Measurements from ENCODE around the gene ZBTB17. TPM values are rescaled to one million over a fixed set of nuclear protein-coding genes. Genes with fewer than 3 reads are reported as not detected.

ZBTB17 gene
- total RNA-seq (10 to 100 TPM; 21.6 to 50.2 (median 33.3) TPM), polyA plus RNA-seq (100 to 1,000 TPM in 2 of 3 donors, 1 to 10 TPM in 1; 8.0 to 172 (median 114) TPM)
- long read RNA-seq, donor 1, partial matches to known transcripts: 0 of 1 reads
- long read RNA-seq, donor 1, other reads (novel, unspliced or antisense): 0 of 1 reads
- long read RNA-seq, donor 2, partial matches to known transcripts: 0 of 2 reads
- long read RNA-seq, donor 2, other reads (novel, unspliced or antisense): 0 of 2 reads
- long read RNA-seq, donor 3: 0 reads
- long read RNA-seq, donor 4, partial matches to known transcripts: 2 of 7 reads
- long read RNA-seq, donor 4, other reads (novel, unspliced or antisense): 1 of 7 reads
- long read RNA-seq, donor 5, transcript ZBTB17-202 (16 exons, 2,745 nt): major isoform, 60 of 93 reads
- long read RNA-seq, donor 5, partial matches to known transcripts: 5 of 93 reads
- long read RNA-seq, donor 5, other reads (novel, unspliced or antisense): 28 of 93 reads
- long read RNA-seq, donor 6, partial matches to known transcripts: 0 of 3 reads
- long read RNA-seq, donor 6, other reads (novel, unspliced or antisense): 2 of 3 reads
- long read RNA-seq, donor 7, partial matches to known transcripts: 5 of 6 reads
- long read RNA-seq, donor 7, other reads (novel, unspliced or antisense): 0 of 6 reads
- long read RNA-seq, donor 8, partial matches to known transcripts: 0 of 3 reads
- long read RNA-seq, donor 8, other reads (novel, unspliced or antisense): 0 of 3 reads
- long read RNA-seq, donor 9, partial matches to known transcripts: 0 of 1 reads
- long read RNA-seq, donor 9, other reads (novel, unspliced or antisense): 0 of 1 reads
- long read RNA-seq, donor 10, partial matches to known transcripts: 5 of 7 reads
- long read RNA-seq, donor 10, other reads (novel, unspliced or antisense): 0 of 7 reads

DNA sequence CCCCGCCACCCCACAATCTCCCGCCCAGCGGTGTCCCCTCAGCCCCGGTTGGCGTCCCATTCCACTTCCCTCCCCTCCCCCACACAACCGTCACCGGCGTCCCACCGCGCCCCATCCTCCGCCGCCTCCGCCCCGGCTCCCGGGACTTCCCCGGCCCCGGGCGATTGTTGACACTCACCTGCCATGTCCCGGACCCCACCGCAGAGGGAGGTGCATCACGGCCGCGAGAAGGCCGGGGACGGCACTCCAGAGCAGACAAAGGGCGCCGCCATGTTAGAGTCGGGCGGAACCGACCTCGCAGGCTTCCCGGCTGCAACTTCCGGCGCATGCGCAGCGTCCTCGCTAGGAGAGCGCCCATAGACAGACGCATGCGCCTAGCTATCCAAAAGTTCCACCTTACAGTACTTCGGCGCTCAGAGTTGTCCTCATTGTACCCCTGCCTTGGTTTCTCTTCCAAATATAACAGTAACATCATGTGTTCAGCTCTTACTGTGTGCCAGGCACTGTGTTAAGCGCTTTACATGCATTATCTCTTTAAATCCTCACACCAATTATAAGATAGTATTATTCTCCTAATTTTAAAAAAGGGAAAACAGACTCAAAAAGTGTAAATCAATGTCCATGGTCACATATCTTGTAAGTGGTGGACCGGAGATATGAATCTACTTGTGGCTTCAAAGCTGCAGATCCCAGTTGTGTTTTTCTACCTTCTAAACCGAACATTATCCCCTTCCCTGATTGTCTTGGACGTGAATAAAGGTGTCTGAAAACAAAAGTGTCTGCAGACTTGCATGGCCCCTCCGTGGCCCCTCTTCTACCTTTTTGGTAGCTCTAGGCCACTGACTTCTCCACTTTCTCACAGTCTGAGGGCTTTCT, at the start of gene ZBTB17:
Gene ZBTB17 (minus strand): TSS at position 297 of the 876 bp plus-strand sequence. CDS start 27,606 bp downstream, outside the sequence.
- intact Hi-C loops (cut with DNase I): no loop called here
- peak; percentile 92 to 97 (median 94) for DNase-seq
- peaks cover 5 to 10% of the 10 kb centered on the region in 2 donors for H3K4me1 ChIP-seq (replicated peaks in 1 of 2)
- WGBS, 4 donors: 6 to 36% (median 9%) methylated on average over 9 to 47 of the region's 47 CpGs
- H3K9me3 ChIP-seq (replicated peaks in 1 of 3): no peaks in the 10 kb centered on the region
- peak; percentile 43 to 68 for TF ChIP-seq POLR2A (IDR thresholded peaks at IDR 0.05)
- TF ChIP-seq, protein P1, sequence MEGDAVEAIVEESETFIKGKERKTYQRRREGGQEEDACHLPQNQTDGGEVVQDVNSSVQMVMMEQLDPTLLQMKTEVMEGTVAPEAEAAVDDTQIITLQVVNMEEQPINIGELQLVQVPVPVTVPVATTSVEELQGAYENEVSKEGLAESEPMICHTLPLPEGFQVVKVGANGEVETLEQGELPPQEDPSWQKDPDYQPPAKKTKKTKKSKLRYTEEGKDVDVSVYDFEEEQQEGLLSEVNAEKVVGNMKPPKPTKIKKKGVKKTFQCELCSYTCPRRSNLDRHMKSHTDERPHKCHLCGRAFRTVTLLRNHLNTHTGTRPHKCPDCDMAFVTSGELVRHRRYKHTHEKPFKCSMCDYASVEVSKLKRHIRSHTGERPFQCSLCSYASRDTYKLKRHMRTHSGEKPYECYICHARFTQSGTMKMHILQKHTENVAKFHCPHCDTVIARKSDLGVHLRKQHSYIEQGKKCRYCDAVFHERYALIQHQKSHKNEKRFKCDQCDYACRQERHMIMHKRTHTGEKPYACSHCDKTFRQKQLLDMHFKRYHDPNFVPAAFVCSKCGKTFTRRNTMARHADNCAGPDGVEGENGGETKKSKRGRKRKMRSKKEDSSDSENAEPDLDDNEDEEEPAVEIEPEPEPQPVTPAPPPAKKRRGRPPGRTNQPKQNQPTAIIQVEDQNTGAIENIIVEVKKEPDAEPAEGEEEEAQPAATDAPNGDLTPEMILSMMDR (IDR thresholded peaks at IDR 0.05): peak in 1 of 6 experiments; percentile 7
- peaks cover 0 to 7% of the 10 kb centered on the region in 2 donors for H3K36me3 ChIP-seq (replicated peaks in 1 of 2)
- peak within 1 kb of the TSS; percentile 69 to 94 (median 84) for H3K4me3 ChIP-seq
- H3K27ac ChIP-seq: peak within 1 kb of the TSS; percentile 50 to 79 (median 75)
- H3K27me3 ChIP-seq: no peaks in the 10 kb centered on the region

DNA sequence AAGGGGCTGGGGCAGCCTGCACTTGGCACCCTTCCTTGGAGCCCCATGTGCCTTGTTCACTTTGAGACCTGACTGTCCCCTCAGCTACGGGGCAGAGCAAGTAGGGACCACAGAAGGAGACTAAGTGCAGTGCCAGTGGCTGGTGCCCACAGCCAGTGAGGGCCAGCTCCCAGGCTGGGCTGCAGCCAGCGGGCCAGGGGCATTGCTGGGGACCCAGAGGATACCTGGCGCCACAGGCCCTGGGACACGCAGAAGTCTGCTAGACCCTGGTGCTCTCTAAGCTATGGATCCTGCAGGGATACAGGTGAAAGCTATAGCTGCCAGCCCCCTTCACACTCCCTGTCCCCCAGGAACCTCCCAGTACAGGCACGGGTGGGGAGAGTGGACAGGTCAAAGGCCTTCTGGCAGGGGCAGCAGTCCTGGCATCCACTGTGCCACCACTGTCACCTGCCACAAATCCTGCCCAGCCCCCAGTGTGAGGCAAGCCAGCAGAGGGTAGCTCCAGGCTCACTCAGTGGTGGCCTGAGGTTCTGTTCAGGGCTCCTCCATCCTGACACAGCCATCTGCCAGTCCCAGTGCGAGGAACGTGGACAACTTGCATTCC, 47.3 kb upstream of the ZBTB17 start:
- WGBS, 4 donors: 82 to 92% (median 89%) methylated on average over 2 to 7 of the region's 7 CpGs
- DNase-seq: no peak
- H3K4me1 ChIP-seq (replicated peaks in 1 of 2): peaks cover 42 to 45% of the 10 kb centered on the region in 2 donors

DNA sequence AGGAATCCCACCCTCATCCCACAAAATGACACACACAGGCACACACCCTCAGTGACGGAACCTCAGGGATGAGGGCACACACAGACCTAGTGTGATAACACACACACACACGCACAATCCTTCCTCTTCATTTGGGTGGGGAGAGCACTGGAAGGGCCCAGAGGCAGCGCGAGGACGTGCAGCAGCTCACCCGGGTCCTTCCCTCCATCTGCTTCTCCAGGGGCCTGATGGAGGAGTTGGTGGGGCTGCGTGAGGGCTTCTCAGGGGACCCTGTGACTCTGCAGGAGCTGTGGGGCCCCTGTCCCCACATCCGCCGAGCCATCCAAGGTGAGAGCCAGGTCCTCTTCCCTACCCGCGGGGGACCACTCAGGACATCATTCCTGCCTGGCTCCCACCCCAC, 46.5 kb upstream of the ZBTB17 start:
- intact Hi-C loops (cut with DNase I): no loop called here
- H3K4me3 ChIP-seq: no peak overlapping the region
- H3K4me1 ChIP-seq (replicated peaks in 1 of 2): peaks cover 47 to 50% of the 10 kb centered on the region in 2 donors
- TF ChIP-seq, protein P1 (IDR thresholded peaks at IDR 0.05): no peak
- TF ChIP-seq POLR2A (IDR thresholded peaks at IDR 0.05): no peak
- no peaks in the 10 kb centered on the region for H3K36me3 ChIP-seq (replicated peaks in 1 of 2)
- H3K27ac ChIP-seq: no peak overlapping the region
- 83 to 89% (median 84%) methylated on average over 10 to 11 of the region's 11 CpGs for WGBS, 4 donors
- no peaks in the 10 kb centered on the region for H3K9me3 ChIP-seq (replicated peaks in 1 of 3)
- DNase-seq: no peak
- no peaks in the 10 kb centered on the region for H3K27me3 ChIP-seq

More for the DNA sequence above, 47.3 kb upstream of the ZBTB17 start:
- H3K4me3 ChIP-seq: no peak overlapping the region
- no peak for TF ChIP-seq POLR2A (IDR thresholded peaks at IDR 0.05)
- TF ChIP-seq, protein P1 (IDR thresholded peaks at IDR 0.05): no peak
- H3K36me3 ChIP-seq (replicated peaks in 1 of 2): no peaks in the 10 kb centered on the region
- H3K27me3 ChIP-seq: no peaks in the 10 kb centered on the region
- no peak overlapping the region for H3K27ac ChIP-seq
- intact Hi-C loops (cut with DNase I): no loop called here
- H3K9me3 ChIP-seq (replicated peaks in 1 of 3): no peaks in the 10 kb centered on the region
